ENCODE measurements around the gene AXL.

DNA sequence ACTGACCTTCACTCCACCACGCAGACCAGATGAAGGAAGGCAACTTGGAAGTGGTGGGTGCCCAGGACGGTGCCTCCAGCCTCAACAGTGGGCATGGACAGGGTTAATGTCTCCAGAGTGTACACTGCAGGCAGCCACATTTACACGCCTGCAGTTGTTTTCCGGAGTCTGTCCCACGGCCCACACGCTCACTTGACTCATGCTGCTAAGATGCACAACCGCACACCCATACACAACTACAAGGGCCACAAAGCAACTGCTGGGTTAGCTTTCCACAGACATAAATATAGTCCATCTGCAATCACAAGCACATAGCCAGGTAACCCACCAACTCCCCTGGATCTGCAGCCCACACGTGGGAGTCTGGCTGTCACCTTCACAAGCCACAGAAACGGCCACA lies 12.6 kb upstream of the AXL start:
- TF ChIP-seq POLR2AphosphoS5 (IDR thresholded peaks at IDR 0.05; ENCODE audit: low read depth, low read length) = no peak
- no peak for TF ChIP-seq TAF1 (IDR thresholded peaks at IDR 0.05; ENCODE audit: borderline replicate concordance, insufficient read depth, low read length)
- TF ChIP-seq, protein P1, sequence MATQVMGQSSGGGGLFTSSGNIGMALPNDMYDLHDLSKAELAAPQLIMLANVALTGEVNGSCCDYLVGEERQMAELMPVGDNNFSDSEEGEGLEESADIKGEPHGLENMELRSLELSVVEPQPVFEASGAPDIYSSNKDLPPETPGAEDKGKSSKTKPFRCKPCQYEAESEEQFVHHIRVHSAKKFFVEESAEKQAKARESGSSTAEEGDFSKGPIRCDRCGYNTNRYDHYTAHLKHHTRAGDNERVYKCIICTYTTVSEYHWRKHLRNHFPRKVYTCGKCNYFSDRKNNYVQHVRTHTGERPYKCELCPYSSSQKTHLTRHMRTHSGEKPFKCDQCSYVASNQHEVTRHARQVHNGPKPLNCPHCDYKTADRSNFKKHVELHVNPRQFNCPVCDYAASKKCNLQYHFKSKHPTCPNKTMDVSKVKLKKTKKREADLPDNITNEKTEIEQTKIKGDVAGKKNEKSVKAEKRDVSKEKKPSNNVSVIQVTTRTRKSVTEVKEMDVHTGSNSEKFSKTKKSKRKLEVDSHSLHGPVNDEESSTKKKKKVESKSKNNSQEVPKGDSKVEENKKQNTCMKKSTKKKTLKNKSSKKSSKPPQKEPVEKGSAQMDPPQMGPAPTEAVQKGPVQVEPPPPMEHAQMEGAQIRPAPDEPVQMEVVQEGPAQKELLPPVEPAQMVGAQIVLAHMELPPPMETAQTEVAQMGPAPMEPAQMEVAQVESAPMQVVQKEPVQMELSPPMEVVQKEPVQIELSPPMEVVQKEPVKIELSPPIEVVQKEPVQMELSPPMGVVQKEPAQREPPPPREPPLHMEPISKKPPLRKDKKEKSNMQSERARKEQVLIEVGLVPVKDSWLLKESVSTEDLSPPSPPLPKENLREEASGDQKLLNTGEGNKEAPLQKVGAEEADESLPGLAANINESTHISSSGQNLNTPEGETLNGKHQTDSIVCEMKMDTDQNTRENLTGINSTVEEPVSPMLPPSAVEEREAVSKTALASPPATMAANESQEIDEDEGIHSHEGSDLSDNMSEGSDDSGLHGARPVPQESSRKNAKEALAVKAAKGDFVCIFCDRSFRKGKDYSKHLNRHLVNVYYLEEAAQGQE (IDR thresholded peaks at IDR 0.05; ENCODE audit: insufficient read depth in 1 of 2, low read depth in 2 of 2, low read length in 2 of 2) = no peak
